ENCODE results near the gene NBEA.
"Not testable (repeated sequence)": the region's sequence is repeated elsewhere in the genome, so short reads cannot be mapped to it uniquely, and the experiment has no call there.

The NBEA gene

GRCh38 chr13:34964558-34964957 lies 22.5 kb downstream of the NBEA start:
- no peak for DNase-seq

GRCh38 chr13:34967851-34968562 lies 25.9 kb downstream of the NBEA start:
- no peak for DNase-seq

GRCh38 chr13:34969539-34969938 lies 27.5 kb downstream of the NBEA start:
- not testable (repeated sequence) for DNase-seq

- DNase-seq: no peak
Observed at GRCh38 chr13:34970961-34971360, 28.9 kb downstream of the NBEA start.

DNA sequence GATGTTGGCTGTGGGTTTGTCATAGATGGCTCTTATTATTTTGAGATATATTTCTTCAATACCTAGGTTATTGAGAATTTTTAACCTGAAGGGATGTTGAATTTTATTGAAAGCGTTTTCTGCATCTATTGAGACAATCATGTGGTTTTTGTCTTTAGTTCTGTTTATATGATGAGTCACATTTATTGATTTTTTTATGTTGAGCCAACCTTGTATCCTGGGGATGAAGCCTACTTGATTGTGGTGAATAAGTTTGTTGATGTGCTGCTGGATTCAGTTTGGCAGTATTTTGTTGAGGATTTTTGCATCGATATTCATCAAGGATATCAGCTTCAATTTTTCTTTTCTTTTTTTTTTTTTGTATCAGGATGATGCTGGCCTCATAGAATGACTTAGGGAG lies 29.4 kb downstream of the NBEA start:
- no peak for DNase-seq

GRCh38 chr13:34985199-34985598 lies 43.1 kb downstream of the NBEA start:
- not testable (repeated sequence) for DNase-seq

DNA sequence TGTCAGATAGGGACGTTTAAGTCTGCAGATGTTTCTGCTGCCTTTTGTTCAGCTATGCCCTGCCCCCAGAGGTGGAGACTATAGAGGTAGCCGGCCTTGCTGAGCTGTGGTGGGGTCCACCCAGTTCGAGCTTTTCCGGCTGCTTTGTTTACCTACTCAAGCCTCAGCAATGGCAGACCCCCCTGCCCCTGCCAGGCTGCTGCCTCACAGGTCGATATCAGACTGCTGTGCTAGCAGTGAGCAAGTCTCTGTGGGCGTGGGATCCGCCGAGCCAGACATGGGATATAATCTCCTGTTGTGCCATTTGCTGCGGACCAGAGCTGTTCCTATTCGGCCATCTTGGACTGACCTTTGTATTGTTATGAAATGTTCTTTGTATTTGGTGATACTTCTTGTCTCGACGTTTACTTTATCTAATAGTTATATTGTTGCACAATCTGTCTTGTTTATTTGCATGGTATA lies 46.3 kb downstream of the NBEA start:
- DNase-seq: no peak

DNA sequence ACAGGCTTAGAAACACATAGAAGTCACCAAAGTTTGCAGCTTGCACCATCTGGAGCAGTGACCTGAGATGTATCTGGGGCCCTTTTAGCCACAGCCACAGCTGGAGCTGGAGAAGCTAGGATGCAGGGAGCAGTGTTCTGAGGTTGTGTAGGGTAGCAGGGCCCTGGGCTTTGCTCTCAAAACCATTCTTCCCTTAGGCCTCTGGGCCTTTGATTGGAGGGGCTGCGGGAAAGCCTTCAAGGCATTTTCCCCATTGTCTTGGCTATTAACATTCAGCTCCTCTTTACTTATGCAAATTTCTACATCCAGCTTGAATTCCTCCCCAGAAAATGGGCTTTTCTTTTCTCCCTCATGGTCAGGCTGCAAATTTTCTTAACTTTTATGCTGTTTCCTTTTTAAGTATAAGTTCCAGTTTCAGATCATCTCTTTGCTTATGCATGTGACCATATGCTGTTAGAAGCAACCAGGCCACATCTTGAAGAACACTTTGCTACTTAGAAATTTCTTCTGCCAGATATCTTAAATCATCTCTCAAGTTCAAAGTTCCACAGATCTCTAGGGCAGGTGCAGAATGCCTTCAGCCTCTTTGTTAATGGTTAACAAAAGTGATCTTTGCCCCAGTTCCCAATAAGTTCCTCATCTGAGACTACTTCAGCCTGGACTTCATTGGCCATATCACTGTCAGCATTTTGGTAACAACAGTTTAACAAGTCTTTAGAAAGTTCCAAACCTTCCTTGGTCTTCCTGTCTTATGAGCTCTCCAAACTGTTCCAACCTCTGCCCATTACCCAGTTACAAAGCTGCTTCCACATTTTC lies 48.5 kb downstream of the NBEA start:
- no peak for DNase-seq

- no peak for DNase-seq
Observed at GRCh38 chr13:34993470-34993869, 51.4 kb downstream of the NBEA start.

GRCh38 chr13:35003734-35004133 lies 61.7 kb downstream of the NBEA start:
- DNase-seq: not testable (repeated sequence)

DNA sequence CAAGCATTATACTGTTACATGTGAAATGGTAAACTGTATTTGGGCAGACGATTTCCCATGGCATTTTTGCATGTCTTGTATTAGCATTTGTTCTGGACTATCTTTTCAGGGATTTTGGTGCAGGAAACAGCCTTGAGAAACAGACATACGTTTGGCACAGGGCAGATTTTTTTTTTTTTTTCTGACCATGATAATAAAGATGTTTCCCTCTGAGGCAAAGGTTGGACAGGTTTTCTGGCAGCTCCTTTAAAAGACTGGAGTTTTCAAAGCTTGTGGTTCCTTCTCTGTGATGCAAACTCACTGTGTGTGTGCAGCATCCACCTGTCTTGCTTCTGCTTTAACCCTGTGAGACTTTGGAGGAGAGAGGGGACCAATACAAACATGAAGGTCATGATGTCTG lies 63.0 kb downstream of the NBEA start:
- no peak for DNase-seq

DNA sequence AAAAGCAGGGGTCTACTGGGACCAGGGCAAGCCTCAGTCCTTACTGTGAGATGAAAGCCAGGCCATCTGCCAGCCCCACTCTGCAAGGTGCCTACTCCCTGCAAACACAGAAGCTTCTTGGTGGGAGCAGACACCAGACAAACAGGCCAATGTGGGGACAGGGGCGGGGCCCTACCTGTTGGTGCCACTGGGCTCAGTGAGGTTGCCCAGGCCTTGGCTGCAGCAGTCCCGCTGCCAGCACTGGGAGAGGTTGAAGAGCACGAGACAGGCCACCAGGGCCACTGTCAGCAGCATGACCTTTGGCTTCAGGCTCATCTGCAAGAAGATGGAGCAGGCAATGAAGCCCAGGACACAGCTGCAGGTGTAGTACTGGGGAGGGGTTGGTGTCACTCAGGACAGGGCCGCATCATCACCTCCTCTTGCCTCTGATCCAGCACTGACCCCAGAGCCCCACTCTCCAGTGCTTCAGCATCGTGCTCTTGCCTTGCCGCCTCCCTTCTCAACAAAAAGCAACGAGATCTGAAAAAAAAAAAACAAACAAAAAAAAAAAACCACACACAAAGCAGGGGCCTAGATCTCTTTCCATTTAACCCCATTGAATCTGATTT lies 72.6 kb downstream of the NBEA start:
- DNase-seq: no peak

GRCh38 chr13:35016362-35017112 lies 74.5 kb downstream of the NBEA start:
- no peak for DNase-seq

- DNase-seq: no peak
Observed at GRCh38 chr13:35025314-35025713, 83.2 kb downstream of the NBEA start.

GRCh38 chr13:35028338-35028867 lies 86.3 kb downstream of the NBEA start:
- DNase-seq: no peak

- DNase-seq: no peak
Observed at GRCh38 chr13:35039012-35039411, 96.9 kb downstream of the NBEA start.

GRCh38 chr13:35046587-35046986 lies 104.5 kb downstream of the NBEA start:
- no peak for DNase-seq

GRCh38 chr13:35055705-35056104 lies 113.6 kb downstream of the NBEA start:
- no peak for DNase-seq

DNA sequence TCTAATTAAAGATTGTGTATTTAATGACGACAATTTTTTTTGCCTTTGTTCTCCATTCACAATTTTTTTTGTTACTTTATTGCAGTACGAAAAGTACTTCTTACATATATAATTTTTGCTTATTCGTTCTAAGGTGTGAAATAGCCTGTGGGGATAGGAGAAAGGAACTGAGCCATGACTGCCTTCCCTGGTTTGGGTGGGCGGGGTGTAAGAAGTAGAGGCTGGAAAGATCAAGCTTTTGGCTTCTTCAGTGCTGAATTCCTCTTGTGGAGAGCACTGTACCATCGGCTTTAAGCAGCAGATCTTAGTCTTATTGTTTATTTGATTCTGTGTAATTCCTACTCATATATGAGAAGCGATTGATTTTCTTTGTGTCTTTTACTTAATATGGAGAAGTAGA lies 115.8 kb downstream of the NBEA start:
- DNase-seq: no peak

DNA sequence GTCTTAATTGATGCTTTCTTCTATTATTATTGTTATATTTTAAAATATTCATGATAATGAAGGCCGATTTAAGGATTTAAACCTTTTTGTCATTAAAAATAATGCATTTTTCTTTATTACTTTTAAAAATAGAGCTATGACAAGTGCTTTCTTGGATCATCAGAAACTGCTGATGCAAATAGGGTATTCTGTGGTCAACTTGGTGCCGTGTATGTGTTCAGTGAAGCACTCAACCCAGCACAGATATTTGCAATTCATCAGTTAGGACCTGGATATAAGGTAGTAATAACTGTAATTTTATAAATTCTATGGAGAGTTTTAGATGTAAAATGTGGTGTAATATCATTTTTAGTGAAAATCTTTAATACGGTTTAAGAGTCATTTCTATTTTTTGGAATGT lies 116.5 kb downstream of the NBEA start:
- not testable (repeated sequence) for DNase-seq

DNA sequence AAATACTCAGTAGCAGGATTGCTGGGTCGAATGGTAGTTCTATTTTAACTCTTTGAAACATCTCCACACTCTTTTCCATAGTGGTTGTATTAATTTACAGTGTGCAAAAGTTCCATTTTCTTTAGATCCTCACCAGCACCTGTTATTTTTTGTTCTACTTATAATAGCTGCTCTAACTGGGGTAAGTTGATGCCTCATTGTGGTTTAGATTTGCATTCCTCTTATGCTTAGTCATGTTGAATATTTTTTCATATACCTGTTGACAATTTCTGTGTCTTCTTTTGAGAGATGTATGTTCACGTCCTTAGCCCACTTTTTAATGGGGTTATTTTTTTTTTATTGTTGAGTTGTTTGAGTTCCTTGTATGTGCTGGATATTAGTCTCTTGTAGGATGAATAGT lies 144.6 kb downstream of the NBEA start:
- DNase-seq: no peak

DNA sequence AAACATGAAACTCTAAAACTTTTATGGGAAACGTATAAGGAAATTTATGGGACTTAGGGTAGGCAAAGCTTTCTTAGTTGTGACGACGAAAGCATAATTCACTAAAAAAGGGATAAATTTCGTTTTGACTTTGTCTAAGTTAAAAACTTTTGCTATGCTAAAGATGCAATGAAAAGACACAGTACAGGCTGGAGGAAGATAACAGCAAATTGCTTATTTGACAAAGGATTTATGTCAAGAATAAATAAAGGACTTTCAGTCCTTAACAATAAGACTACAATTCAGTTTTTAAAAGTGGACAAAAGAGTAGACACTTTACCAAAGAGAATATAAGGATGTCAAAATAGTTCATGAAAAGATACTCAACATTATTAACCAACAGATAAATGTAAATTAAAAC lies 150.2 kb downstream of the NBEA start:
- DNase-seq: no peak

DNA sequence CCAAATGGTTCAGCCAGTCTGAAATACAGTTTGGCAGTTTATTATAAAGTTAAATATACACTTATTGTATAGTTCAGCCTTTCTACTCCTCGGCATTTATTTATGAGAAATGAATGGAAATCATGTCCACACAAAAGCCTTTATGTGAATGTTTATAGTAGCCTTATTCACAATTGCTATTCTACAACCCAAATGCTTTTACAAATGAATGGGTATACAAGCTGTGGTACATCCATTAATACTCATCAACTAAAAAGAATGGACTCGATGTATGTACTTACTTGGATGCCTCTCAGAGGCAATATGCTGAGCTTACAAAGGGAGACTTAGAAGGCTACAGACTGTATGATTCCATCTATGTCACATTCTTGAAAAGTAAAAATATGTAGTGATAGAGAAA lies 150.7 kb downstream of the NBEA start:
- DNase-seq: no peak

Data from right hindlimb (tissue), 1 donor.